Natural killer cell (primary cell): ENCODE data around the gene CNDP2. TPM values are rescaled to one million over a fixed set of nuclear protein-coding genes. Genes with fewer than 3 reads are reported as not detected.

ENCODE experiments used
- ATAC-seq, 3 donors: fragments of 150-1000 bp in 2 of 3; fragments of 200-7000 bp in 1 of 3; cut with Tn5 transposase; 1 replicate in 1 of 3; 2 replicates in 2 of 3; pipeline ENCODE4 v1.10.0; 2021; ENCODE audit warnings: mild to moderate bottlenecking in 2 of 3, moderate library complexity in 2 of 3
- DNase-seq, 2 donors: peaks; one replicate each; pipeline versions ENCODE4 v3.0.0 to v3.0.0-alpha.2; 2013 to 2021; ENCODE audit warnings: mixed read lengths in 1 of 2
- H3K27ac ChIP-seq: one replicate; pipeline ENCODE4 v1.5.1; 2013; ENCODE audit warnings: mild to moderate bottlenecking, low read length
- H3K27me3 ChIP-seq: one replicate; pipeline ENCODE4 v1.6.1; 2013; ENCODE audit warnings: low read length; ENCODE audit not compliant: control insufficient read depth, insufficient read depth
- H3K36me3 ChIP-seq: one replicate; pipeline ENCODE4 v1.6.1; 2013; ENCODE audit warnings: low read length; ENCODE audit not compliant: control insufficient read depth, insufficient read depth
- H3K4me1 ChIP-seq: one replicate; pipeline ENCODE4 v1.6.1; 2013; ENCODE audit warnings: low read length; ENCODE audit not compliant: control insufficient read depth, insufficient read depth
- H3K4me3 ChIP-seq: one replicate; pipeline ENCODE4 v1.5.1; 2013; ENCODE audit warnings: low read length
- H3K9me3 ChIP-seq: one replicate; pipeline ENCODE4 v1.6.1; 2013; ENCODE audit warnings: low read length; ENCODE audit not compliant: control insufficient read depth, insufficient read depth
- H3K27ac Mint-ChIP-seq, 2 donors: one replicate each; pipeline ENCODE4 v1.8.0; 2022; ENCODE audit warnings: mild to moderate bottlenecking in 2 of 2, mixed read lengths in 2 of 2, moderate library complexity in 1 of 2
- H3K27me3 Mint-ChIP-seq, 2 donors: one replicate each; pipeline ENCODE4 v1.8.0; 2022; ENCODE audit warnings: low read depth in 2 of 2, mixed read lengths in 2 of 2
- H3K36me3 Mint-ChIP-seq: one replicate; pipeline ENCODE4 v1.8.0; 2022; ENCODE audit warnings: mixed read lengths
- H3K4me1 Mint-ChIP-seq, 2 donors: one replicate each; pipeline ENCODE4 v1.8.0; 2022; ENCODE audit warnings: mixed read lengths in 2 of 2
- H3K4me3 Mint-ChIP-seq: one replicate; pipeline ENCODE4 v1.8.0; 2022; ENCODE audit warnings: mild to moderate bottlenecking, moderate library complexity, mixed read lengths
- H3K9me3 Mint-ChIP-seq, 2 donors: one replicate each; pipeline ENCODE4 v1.8.0; 2022; ENCODE audit warnings: mixed read lengths in 2 of 2
- CTCF ChIP-seq: fragments of 200-600 bp; IDR thresholded peaks from one replicate; pipeline ENCODE4 v1.8.0; 2022; ENCODE audit warnings: antibody characterized with exemption
- WGBS: methylation state at CpG from one replicate; pipeline ENCODE4 v1.1.7; 2013; ENCODE audit warnings: missing lambda C conversion rate; ENCODE audit not compliant: insufficient coverage; 5-methylcytosine and 5-hydroxymethylcytosine counted together
- intact Hi-C: fragments of 100-400 bp; cut with micrococcal nuclease; formaldehyde crosslinking; loops from one replicate; pipeline ENCODE4 v1.14.2; 2022
- total RNA-seq, 4 donors: library from RNA; stranded (reverse); fragments of 120-200 nt in 1 of 4; gene quantifications; one replicate each; pipeline versions ENCODE4 v1.2.3 to v1.2.4, GENCODE V29; 2013 to 2022

CNDP2 gene
- total RNA-seq, 3 donors from 2014 or later (not counting 1 experiment from before 2014, with no cell fraction given) = 147 to 167 (median 153) TPM

DNA sequence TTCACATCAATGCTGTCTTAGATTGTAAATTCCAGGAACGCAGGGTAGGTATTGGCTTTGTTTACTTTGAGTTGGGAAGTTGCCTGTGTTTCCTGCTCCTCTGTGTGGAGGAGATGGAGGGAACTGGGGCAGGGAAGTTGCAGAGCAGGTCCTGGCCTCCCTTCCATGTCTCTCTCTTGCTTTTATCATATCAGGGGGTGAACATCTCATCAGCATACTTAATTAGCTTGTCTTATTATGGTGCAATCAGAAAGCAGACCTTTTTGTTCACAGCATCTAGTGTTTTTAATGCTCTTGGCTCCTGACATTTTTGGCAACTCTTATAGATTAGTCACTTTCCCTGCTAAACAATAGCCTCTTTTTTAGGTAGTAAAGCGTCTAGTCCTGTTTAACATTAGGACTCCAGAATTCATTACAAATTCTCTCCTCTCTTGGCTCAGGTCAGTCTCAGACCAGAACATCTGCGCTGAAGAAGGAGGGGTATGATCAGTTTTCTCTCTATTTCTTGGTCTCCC lies 27.6 kb upstream of the CNDP2 start:
- Mint-ChIP-seq H3K27ac (no peak overlapping the region), H3K4me3 (no peak overlapping the region), H3K4me1 (no peaks in the 10 kb centered on the region), H3K36me3 (no peaks in the 10 kb centered on the region), H3K27me3 (peaks cover 14 to 19% of the 10 kb centered on the region in 2 donors), H3K9me3 (peaks cover 4 to 9% of the 10 kb centered on the region in 2 donors)
- Histone ChIP-seq H3K4me3 (no peak overlapping the region), H3K27ac (no peak overlapping the region), H3K27me3 (no peaks in the 10 kb centered on the region), H3K36me3 (no peaks in the 10 kb centered on the region), H3K9me3 (no peaks in the 10 kb centered on the region), H3K4me1 (no peaks in the 10 kb centered on the region)
- intact Hi-C loops = no loop called here
- no peak for TF ChIP-seq CTCF
- ATAC-seq = no peak
- WGBS = 84% methylated on average over 2 of the region's 3 CpGs
- DNase-seq = no peak

DNA sequence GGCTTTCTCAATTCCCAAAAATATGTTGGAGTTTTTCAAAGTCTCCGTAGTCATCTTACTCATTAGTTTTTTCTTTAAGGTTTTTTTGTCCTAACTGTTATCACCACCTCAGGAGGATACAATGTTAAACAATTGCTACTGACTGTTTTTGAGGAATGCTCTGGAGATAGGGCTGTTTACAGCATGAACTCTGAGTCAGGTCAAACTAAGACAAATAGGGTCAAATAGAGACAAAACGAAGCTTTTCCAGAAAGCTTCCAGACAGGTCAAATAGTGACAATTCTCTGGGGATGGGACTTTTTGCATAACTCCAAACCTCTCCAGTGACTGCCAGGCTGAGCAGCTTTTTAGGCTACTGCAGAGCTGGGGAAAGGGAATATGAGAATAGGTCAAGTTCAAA lies 23.9 kb upstream of the CNDP2 start:
- Mint-ChIP-seq H3K4me3 (no peak overlapping the region), H3K9me3 (peaks cover 4 to 9% of the 10 kb centered on the region in 2 donors), H3K27ac (no peak overlapping the region), H3K27me3 (peaks cover 6 to 9% of the 10 kb centered on the region in 2 donors), H3K36me3 (no peaks in the 10 kb centered on the region), H3K4me1 (no peaks in the 10 kb centered on the region)
- TF ChIP-seq CTCF = no peak
- no peaks in the 10 kb centered on the region for H3K9me3 ChIP-seq
- ATAC-seq (no peak), DNase-seq (no peak)
- 73% methylated on average over 2 of the region's 2 CpGs for WGBS
- H3K27ac ChIP-seq = no peak overlapping the region
- no peaks in the 10 kb centered on the region for H3K36me3 ChIP-seq
- no peaks in the 10 kb centered on the region for H3K27me3 ChIP-seq
- no peaks in the 10 kb centered on the region for H3K4me1 ChIP-seq
- no peak overlapping the region for H3K4me3 ChIP-seq
- intact Hi-C loops = no loop called here

- Histone ChIP-seq H3K4me1 (no peaks in the 10 kb centered on the region), H3K9me3 (no peaks in the 10 kb centered on the region), H3K36me3 (no peaks in the 10 kb centered on the region), H3K27ac (no peak overlapping the region), H3K27me3 (no peaks in the 10 kb centered on the region), H3K4me3 (no peak overlapping the region)
- intact Hi-C loops = no loop called here
- Mint-ChIP-seq H3K27ac (no peak overlapping the region), H3K27me3 (peaks cover 0 to 13% of the 10 kb centered on the region in 2 donors), H3K9me3 (peaks cover 4 to 9% of the 10 kb centered on the region in 2 donors), H3K4me3 (no peak overlapping the region), H3K36me3 (no peaks in the 10 kb centered on the region), H3K4me1 (no peaks in the 10 kb centered on the region)
- WGBS = 95% methylated on average over 2 of the region's 3 CpGs
- TF ChIP-seq CTCF = no peak
- ATAC-seq = no peak
- DNase-seq = no peak
These were observed 22.1 kb upstream of the CNDP2 start for GRCh38 chr18:74473976-74474640.

GRCh38 chr18:74476140-74476539 lies 20.0 kb upstream of the CNDP2 start:
- no peak for ATAC-seq
- H3K27ac Mint-ChIP-seq = no peak overlapping the region
- 79% methylated on average over 4 of the region's 6 CpGs for WGBS

More at GRCh38 chr18:74476140-74476539, 20.0 kb upstream of the CNDP2 start:
- intact Hi-C loops = no loop called here
- Histone ChIP-seq H3K4me1 (no peaks in the 10 kb centered on the region), H3K4me3 (no peak overlapping the region), H3K9me3 (no peaks in the 10 kb centered on the region), H3K27ac (no peak overlapping the region), H3K27me3 (no peaks in the 10 kb centered on the region), H3K36me3 (no peaks in the 10 kb centered on the region)
- H3K36me3 Mint-ChIP-seq = no peaks in the 10 kb centered on the region
- no peaks in the 10 kb centered on the region for H3K9me3 Mint-ChIP-seq
- peak in 1 of 2 donors; percentile 22 for DNase-seq
- no peak for TF ChIP-seq CTCF
- no peaks in the 10 kb centered on the region for H3K4me1 Mint-ChIP-seq
- H3K4me3 Mint-ChIP-seq = no peak overlapping the region
- H3K27me3 Mint-ChIP-seq = peaks cover 0 to 6% of the 10 kb centered on the region in 2 donors
